Measurements from ENCODE around the gene RAB27B.

RAB27B gene

GRCh38 chr18:54880395-54881105, 52.3 kb downstream of the RAB27B start:
- H3K27me3 ChIP-seq (ENCODE audit: insufficient read depth, low read length): no peaks in the 10 kb centered on the region
- no peaks in the 10 kb centered on the region for H3K9me3 ChIP-seq (ENCODE audit: low read length)
- H2AFZ ChIP-seq (ENCODE audit: low read depth, low read length): no peak overlapping the region
- H3K4me3 ChIP-seq (ENCODE audit: low read length): no peak overlapping the region
- peaks cover 13% of the 10 kb centered on the region for H3K4me1 ChIP-seq (ENCODE audit: insufficient read depth, low read length)
- no peaks in the 10 kb centered on the region for H3K36me3 ChIP-seq (ENCODE audit: insufficient read depth, low read length)

- H2AFZ ChIP-seq (ENCODE audit: low read depth, low read length): no peak overlapping the region
- peaks cover 13% of the 10 kb centered on the region for H3K4me1 ChIP-seq (ENCODE audit: insufficient read depth, low read length)
- no peaks in the 10 kb centered on the region for H3K36me3 ChIP-seq (ENCODE audit: insufficient read depth, low read length)
- no peaks in the 10 kb centered on the region for H3K27me3 ChIP-seq (ENCODE audit: insufficient read depth, low read length)
- H3K9me3 ChIP-seq (ENCODE audit: low read length): no peaks in the 10 kb centered on the region
- no peak overlapping the region for H3K4me3 ChIP-seq (ENCODE audit: low read length)
These were observed 53.0 kb downstream of the RAB27B start for GRCh38 chr18:54881229-54881768.

- H3K4me3 ChIP-seq (ENCODE audit: low read length): no peak overlapping the region
- no peaks in the 10 kb centered on the region for H3K9me3 ChIP-seq (ENCODE audit: low read length)
- H3K27me3 ChIP-seq (ENCODE audit: insufficient read depth, low read length): no peaks in the 10 kb centered on the region
- H2AFZ ChIP-seq (ENCODE audit: low read depth, low read length): no peak overlapping the region
- no peaks in the 10 kb centered on the region for H3K36me3 ChIP-seq (ENCODE audit: insufficient read depth, low read length)
- H3K4me1 ChIP-seq (ENCODE audit: insufficient read depth, low read length): peaks cover 13% of the 10 kb centered on the region
These were observed 54.0 kb downstream of the RAB27B start for GRCh38 chr18:54882318-54882717.

GRCh38 chr18:54883816-54884604, 55.7 kb downstream of the RAB27B start:
- no peak overlapping the region for H3K4me3 ChIP-seq (ENCODE audit: low read length)
- H3K9me3 ChIP-seq (ENCODE audit: low read length): no peaks in the 10 kb centered on the region
- no peaks in the 10 kb centered on the region for H3K36me3 ChIP-seq (ENCODE audit: insufficient read depth, low read length)
- H3K27me3 ChIP-seq (ENCODE audit: insufficient read depth, low read length): no peaks in the 10 kb centered on the region
- no peak overlapping the region for H2AFZ ChIP-seq (ENCODE audit: low read depth, low read length)
- peaks cover 9% of the 10 kb centered on the region for H3K4me1 ChIP-seq (ENCODE audit: insufficient read depth, low read length)

- Histone ChIP-seq H3K4me3 (ENCODE audit: low read length) (no peak overlapping the region), H3K9me3 (ENCODE audit: low read length) (no peaks in the 10 kb centered on the region), H2AFZ (ENCODE audit: low read depth, low read length) (no peak overlapping the region), H3K4me1 (ENCODE audit: insufficient read depth, low read length) (no peaks in the 10 kb centered on the region), H3K27me3 (ENCODE audit: insufficient read depth, low read length) (no peaks in the 10 kb centered on the region), H3K36me3 (ENCODE audit: insufficient read depth, low read length) (no peaks in the 10 kb centered on the region)
These were observed 60.1 kb downstream of the RAB27B start for GRCh38 chr18:54888378-54888777.

- H3K9me3 ChIP-seq (ENCODE audit: low read length): no peaks in the 10 kb centered on the region
- no peak overlapping the region for H3K4me3 ChIP-seq (ENCODE audit: low read length)
- no peaks in the 10 kb centered on the region for H3K4me1 ChIP-seq (ENCODE audit: insufficient read depth, low read length)
- H3K27me3 ChIP-seq (ENCODE audit: insufficient read depth, low read length): no peaks in the 10 kb centered on the region
- no peak overlapping the region for H2AFZ ChIP-seq (ENCODE audit: low read depth, low read length)
- no peaks in the 10 kb centered on the region for H3K36me3 ChIP-seq (ENCODE audit: insufficient read depth, low read length)
These were observed 60.7 kb downstream of the RAB27B start for GRCh38 chr18:54888933-54889332.

GRCh38 chr18:54899500-54899899, 71.2 kb downstream of the RAB27B start:
- Histone ChIP-seq H3K4me1 (ENCODE audit: insufficient read depth, low read length) (peaks cover 5% of the 10 kb centered on the region), H3K27me3 (ENCODE audit: insufficient read depth, low read length) (no peaks in the 10 kb centered on the region), H3K9me3 (ENCODE audit: low read length) (no peaks in the 10 kb centered on the region), H3K4me3 (ENCODE audit: low read length) (no peak overlapping the region), H2AFZ (ENCODE audit: low read depth, low read length) (no peak overlapping the region), H3K36me3 (ENCODE audit: insufficient read depth, low read length) (no peaks in the 10 kb centered on the region)

GRCh38 chr18:54900290-54900689, 72.0 kb downstream of the RAB27B start:
- no peak overlapping the region for H3K4me3 ChIP-seq (ENCODE audit: low read length)
- no peaks in the 10 kb centered on the region for H3K9me3 ChIP-seq (ENCODE audit: low read length)
- no peaks in the 10 kb centered on the region for H3K27me3 ChIP-seq (ENCODE audit: insufficient read depth, low read length)
- H2AFZ ChIP-seq (ENCODE audit: low read depth, low read length): no peak overlapping the region
- H3K36me3 ChIP-seq (ENCODE audit: insufficient read depth, low read length): no peaks in the 10 kb centered on the region
- peaks cover 5% of the 10 kb centered on the region for H3K4me1 ChIP-seq (ENCODE audit: insufficient read depth, low read length)

- no peak overlapping the region for H3K4me3 ChIP-seq (ENCODE audit: low read length)
- no peak overlapping the region for H2AFZ ChIP-seq (ENCODE audit: low read depth, low read length)
- no peaks in the 10 kb centered on the region for H3K36me3 ChIP-seq (ENCODE audit: insufficient read depth, low read length)
- H3K4me1 ChIP-seq (ENCODE audit: insufficient read depth, low read length): peaks cover 5% of the 10 kb centered on the region
- no peaks in the 10 kb centered on the region for H3K27me3 ChIP-seq (ENCODE audit: insufficient read depth, low read length)
- no peaks in the 10 kb centered on the region for H3K9me3 ChIP-seq (ENCODE audit: low read length)
These were observed 76.3 kb downstream of the RAB27B start for GRCh38 chr18:54904581-54904980.

GRCh38 chr18:54905629-54906028, 77.4 kb downstream of the RAB27B start:
- Histone ChIP-seq H3K27me3 (ENCODE audit: insufficient read depth, low read length) (no peaks in the 10 kb centered on the region), H2AFZ (ENCODE audit: low read depth, low read length) (no peak overlapping the region), H3K4me1 (ENCODE audit: insufficient read depth, low read length) (peaks cover 5% of the 10 kb centered on the region), H3K4me3 (ENCODE audit: low read length) (no peak overlapping the region), H3K36me3 (ENCODE audit: insufficient read depth, low read length) (no peaks in the 10 kb centered on the region), H3K9me3 (ENCODE audit: low read length) (peaks cover 2% of the 10 kb centered on the region)

GRCh38 chr18:54906331-54907185, 78.3 kb downstream of the RAB27B start:
- Histone ChIP-seq H3K4me1 (ENCODE audit: insufficient read depth, low read length) (peaks cover 5% of the 10 kb centered on the region), H3K9me3 (ENCODE audit: low read length) (peaks cover 2% of the 10 kb centered on the region), H3K4me3 (ENCODE audit: low read length) (no peak overlapping the region), H2AFZ (ENCODE audit: low read depth, low read length) (no peak overlapping the region), H3K36me3 (ENCODE audit: insufficient read depth, low read length) (no peaks in the 10 kb centered on the region), H3K27me3 (ENCODE audit: insufficient read depth, low read length) (no peaks in the 10 kb centered on the region)

- Histone ChIP-seq H3K4me1 (ENCODE audit: insufficient read depth, low read length) (no peaks in the 10 kb centered on the region), H2AFZ (ENCODE audit: low read depth, low read length) (no peak overlapping the region), H3K27me3 (ENCODE audit: insufficient read depth, low read length) (no peaks in the 10 kb centered on the region), H3K36me3 (ENCODE audit: insufficient read depth, low read length) (no peaks in the 10 kb centered on the region), H3K4me3 (ENCODE audit: low read length) (no peak overlapping the region), H3K9me3 (ENCODE audit: low read length) (peaks cover 2% of the 10 kb centered on the region)
These were observed 81.3 kb downstream of the RAB27B start for GRCh38 chr18:54909538-54909937.
